B cell (primary cell): ENCODE results near the gene RAB3C. TPM values are rescaled to one million over a fixed set of nuclear protein-coding genes. Genes with fewer than 3 reads are reported as not detected.

Source experiments
- ATAC-seq: fragments of 200-7000 bp; cut with Tn5 transposase; one replicate; pipeline ENCODE4 v1.10.0; 2021; ENCODE audit warnings: low read depth, mild to moderate bottlenecking, moderate number of reproducible peaks, moderate library complexity
- CTCF ChIA-PET: fragments of 350-600 bp; sonication (Branson Sonifier 250); formaldehyde crosslinking; loops from one replicate; lab custom pipeline; 2021; ENCODE audit warnings: antibody characterized with exemption, inconsistent platforms; lab: Charles Lee
- POLR2A ChIA-PET: fragments of 350-600 bp; sonication (Branson Sonifier 250); formaldehyde crosslinking; loops from one replicate; lab custom pipeline; 2021; ENCODE audit warnings: antibody characterized with exemption; lab: Charles Lee
- DNase-seq: peaks from one replicate; pipeline ENCODE4 v3.0.0; 2013
- H2AFZ ChIP-seq: 2 replicates; pipeline ENCODE4 v1.6.1; 2012; ENCODE audit warnings: mild to moderate bottlenecking, low read depth, low read length; ENCODE audit not compliant: insufficient read depth, poor library complexity, severe bottlenecking
- H3K27ac ChIP-seq, 2 donors: 1 replicate in 1 of 2; 2 replicates in 1 of 2; pipeline ENCODE4 v1.5.1; 2012 to 2013; ENCODE audit warnings: low read length in 2 of 2, mild to moderate bottlenecking in 2 of 2, moderate library complexity in 1 of 2
- H3K27me3 ChIP-seq, 4 experiments: fragments of 200-600 bp in 1 of 4; sonication (generic) in 1 of 4; replicated peaks in 1 of 4; 1 replicate in 2 of 4; 2 replicates in 2 of 4; pipeline versions ENCODE4 v1.6.1 to v1.7.0; 2013 to 2016; ENCODE audit warnings: low read length in 3 of 4, mild to moderate bottlenecking in 2 of 4, mixed read lengths in 1 of 4, moderate library complexity in 1 of 4; ENCODE audit not compliant: insufficient read depth in 4 of 4, control insufficient read depth in 3 of 4; ENCODE audit errors: control extremely low read depth in 1 of 4
- H3K36me3 ChIP-seq, 2 experiments: replicated peaks in 1 of 2; 1 replicate in 1 of 2; 2 replicates in 1 of 2; pipeline versions ENCODE4 v1.6.1 to v1.7.1; 2013; ENCODE audit warnings: low read length in 1 of 2; ENCODE audit not compliant: insufficient read depth in 2 of 2, control insufficient read depth in 1 of 2; ENCODE audit errors: control extremely low read depth in 1 of 2, extremely low read depth in 1 of 2
- H3K4me1 ChIP-seq, 2 donors: fragments of 200-600 bp in 1 of 2; sonication (generic) in 1 of 2; 1 replicate in 1 of 2; 2 replicates in 1 of 2; pipeline versions ENCODE4 v1.5.1 to v1.6.1; 2013 to 2017; ENCODE audit warnings: low read length in 2 of 2; ENCODE audit not compliant: control insufficient read depth in 2 of 2, insufficient read depth in 2 of 2
- H3K4me2 ChIP-seq: replicated peaks from 2 replicates; pipeline ENCODE3; 2012; ENCODE audit warnings: mild to moderate bottlenecking, low read depth, low read length; ENCODE audit not compliant: poor library complexity, severe bottlenecking
- H3K4me3 ChIP-seq, 5 experiments: fragments of 200-600 bp in 1 of 5; sonication (generic) in 1 of 5; 1 replicate in 3 of 5; 2 replicates in 2 of 5; pipeline versions ENCODE4 v1.5.1 to v1.7.0; 2011 to 2016; ENCODE audit warnings: low read length in 4 of 5, mild to moderate bottlenecking in 4 of 5, low read depth in 2 of 5, control low read depth in 1 of 5, moderate library complexity in 1 of 5; ENCODE audit not compliant: insufficient read depth in 1 of 5; ENCODE audit errors: control extremely low read depth in 1 of 5, extremely low read depth in 1 of 5
- H3K79me2 ChIP-seq: fragments of 200-600 bp; sonication (generic); one replicate; pipeline ENCODE4 v1.6.0; 2016; ENCODE audit warnings: low read length; ENCODE audit not compliant: control insufficient read depth, insufficient read depth
- H3K9ac ChIP-seq: fragments of 200-600 bp; sonication (generic); 2 replicates; pipeline ENCODE4 v1.6.1; 2017; ENCODE audit warnings: mild to moderate bottlenecking, low read length, moderate library complexity
- H3K9me3 ChIP-seq, 3 donors: one replicate each; pipeline versions ENCODE4 v1.6.1 to v1.7.1; 2013; ENCODE audit warnings: low read length in 2 of 3; ENCODE audit not compliant: control insufficient read depth in 2 of 3, insufficient read depth in 1 of 3; ENCODE audit errors: control extremely low read depth in 1 of 3
- H4K20me1 ChIP-seq: 2 replicates; pipeline ENCODE4 v1.6.0; 2012; ENCODE audit warnings: mild to moderate bottlenecking, low read length; ENCODE audit not compliant: insufficient read depth, control insufficient read depth, poor library complexity, severe bottlenecking
- H3K27ac Mint-ChIP-seq: one replicate; pipeline ENCODE4 v1.8.0; 2021; ENCODE audit warnings: mixed read lengths
- H3K27me3 Mint-ChIP-seq: one replicate; pipeline ENCODE4 v1.8.0; 2021; ENCODE audit warnings: mixed read lengths
- H3K4me1 Mint-ChIP-seq: one replicate; pipeline ENCODE4 v1.8.0; 2021; ENCODE audit warnings: mixed read lengths
- H3K4me3 Mint-ChIP-seq: one replicate; pipeline ENCODE4 v1.8.0; 2021; ENCODE audit warnings: mixed read lengths
- H3K9me3 Mint-ChIP-seq: one replicate; pipeline ENCODE4 v1.8.0; 2022; ENCODE audit warnings: mixed read lengths; ENCODE audit not compliant: insufficient read depth
- EZH2 ChIP-seq: IDR thresholded peaks from 2 replicates; pipeline ENCODE4 v1.6.1; 2012; ENCODE audit warnings: borderline replicate concordance, low read depth, mild to moderate bottlenecking, moderate library complexity, low read length; ENCODE audit not compliant: insufficient read depth, poor library complexity, severe bottlenecking
- WGBS: methylation state at CpG from one replicate; pipeline ENCODE4 v1.1.5; 2013; ENCODE audit warnings: missing lambda C conversion rate; ENCODE audit not compliant: insufficient coverage; 5-methylcytosine and 5-hydroxymethylcytosine counted together
- intact Hi-C: fragments of 100-400 bp; cut with micrococcal nuclease; formaldehyde crosslinking; loops from one replicate; pipeline ENCODE4 v1.10.0; 2022
- polyA plus RNA-seq: library from polyadenylated mRNA; depleted of rRNA; stranded (reverse); fragments of >200 nt; gene quantifications from 2 replicates; pipeline ENCODE4 v1.2.3, GENCODE V29; 2012
- total RNA-seq, 2 donors: library from RNA; stranded (reverse); fragments of 120-200 nt in 1 of 2; gene quantifications; 1 replicate in 1 of 2; 2 replicates in 1 of 2; pipeline versions ENCODE4 v1.2.3 to v1.2.4, GENCODE V29; 2013 to 2022
- TF ChIP-seq, protein P1 (sequence below): fragments of 200-600 bp; IDR thresholded peaks from one replicate; pipeline ENCODE4 v1.8.0; 2022; ENCODE audit warnings: antibody characterized with exemption, mild to moderate bottlenecking

Gene RAB3C
- total and polyA plus RNA-seq, 2 donors (not counting 1 experiment from before 2014, with no cell fraction given): 0.20 to 0.58 TPM

DNA sequence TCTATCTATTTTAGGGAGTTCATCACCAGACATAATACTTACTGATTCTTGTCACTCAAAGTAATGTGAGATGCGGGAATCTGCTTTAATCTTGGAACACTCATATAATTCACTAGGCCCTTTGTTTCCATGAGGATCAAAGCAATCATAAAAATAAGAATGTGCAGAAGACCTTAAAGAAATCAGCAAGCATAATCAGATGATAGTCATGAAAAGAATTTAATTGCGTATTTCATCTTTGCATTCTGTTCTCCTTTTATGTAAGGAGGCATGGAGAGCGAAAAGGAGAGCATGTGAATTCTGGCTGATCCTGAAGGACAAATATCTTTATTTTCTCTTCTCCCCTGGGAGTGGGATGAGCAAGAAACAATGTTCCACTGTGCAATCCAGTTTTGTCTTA lies 128.0 kb downstream of the RAB3C start:
- no peaks in the 10 kb centered on the region for H4K20me1 ChIP-seq
- H3K4me3 ChIP-seq: no peak overlapping the region
- 100% methylated on average over 1 of the region's 3 CpGs for WGBS
- Mint-ChIP-seq H3K27me3 (peaks cover 9% of the 10 kb centered on the region), H3K9me3 (peaks cover 2% of the 10 kb centered on the region), H3K4me3 (no peak overlapping the region), H3K27ac (no peak overlapping the region), H3K4me1 (peaks cover 6% of the 10 kb centered on the region)
- CTCF ChIA-PET: no interaction called here
- POLR2A ChIA-PET: no interaction called here
- H3K9ac ChIP-seq: no peak overlapping the region
- DNase-seq (no peak), ATAC-seq (no peak)
- no peak for TF ChIP-seq EZH2
- TF ChIP-seq, protein P1, sequence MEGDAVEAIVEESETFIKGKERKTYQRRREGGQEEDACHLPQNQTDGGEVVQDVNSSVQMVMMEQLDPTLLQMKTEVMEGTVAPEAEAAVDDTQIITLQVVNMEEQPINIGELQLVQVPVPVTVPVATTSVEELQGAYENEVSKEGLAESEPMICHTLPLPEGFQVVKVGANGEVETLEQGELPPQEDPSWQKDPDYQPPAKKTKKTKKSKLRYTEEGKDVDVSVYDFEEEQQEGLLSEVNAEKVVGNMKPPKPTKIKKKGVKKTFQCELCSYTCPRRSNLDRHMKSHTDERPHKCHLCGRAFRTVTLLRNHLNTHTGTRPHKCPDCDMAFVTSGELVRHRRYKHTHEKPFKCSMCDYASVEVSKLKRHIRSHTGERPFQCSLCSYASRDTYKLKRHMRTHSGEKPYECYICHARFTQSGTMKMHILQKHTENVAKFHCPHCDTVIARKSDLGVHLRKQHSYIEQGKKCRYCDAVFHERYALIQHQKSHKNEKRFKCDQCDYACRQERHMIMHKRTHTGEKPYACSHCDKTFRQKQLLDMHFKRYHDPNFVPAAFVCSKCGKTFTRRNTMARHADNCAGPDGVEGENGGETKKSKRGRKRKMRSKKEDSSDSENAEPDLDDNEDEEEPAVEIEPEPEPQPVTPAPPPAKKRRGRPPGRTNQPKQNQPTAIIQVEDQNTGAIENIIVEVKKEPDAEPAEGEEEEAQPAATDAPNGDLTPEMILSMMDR: no peak
- intact Hi-C loops: no loop called here
- no peak overlapping the region for H3K27ac ChIP-seq
- peaks cover 0 to 3% (median 0%) of the 10 kb centered on the region in 4 experiments for H3K27me3 ChIP-seq
- H3K4me1 ChIP-seq: no peaks in the 10 kb centered on the region
- peaks cover 0 to 9% (median 0%) of the 10 kb centered on the region in 3 donors for H3K9me3 ChIP-seq
- no peak overlapping the region for H2AFZ ChIP-seq
- no peaks in the 10 kb centered on the region for H3K36me3 ChIP-seq
- H3K4me2 ChIP-seq: no peak overlapping the region
- no peaks in the 10 kb centered on the region for H3K79me2 ChIP-seq

DNA sequence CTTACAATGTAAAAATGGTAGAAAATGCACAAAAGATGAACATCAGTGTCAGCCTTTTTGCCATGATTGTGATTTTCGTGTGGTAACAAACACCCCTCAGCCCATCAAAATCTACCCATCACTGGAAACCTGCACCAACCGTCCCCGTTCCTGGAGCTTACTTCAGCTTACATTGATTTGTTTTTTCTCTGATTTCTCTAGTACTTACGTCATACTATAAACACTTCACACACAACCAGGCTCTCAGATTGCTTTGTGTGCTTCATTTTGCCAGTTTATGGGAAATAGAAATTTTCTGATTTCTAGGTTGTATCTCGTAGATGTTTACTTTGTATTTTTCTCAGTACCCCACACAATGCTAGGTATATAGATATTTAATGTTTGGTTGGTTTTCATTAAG lies 129.1 kb downstream of the RAB3C start:
- Histone ChIP-seq H2AFZ (no peak overlapping the region), H3K9ac (no peak overlapping the region), H3K9me3 (peaks cover 0 to 9% (median 0%) of the 10 kb centered on the region in 3 donors), H3K27me3 (peaks cover 0 to 3% (median 0%) of the 10 kb centered on the region in 4 experiments), H3K4me1 (no peaks in the 10 kb centered on the region), H3K36me3 (no peaks in the 10 kb centered on the region), H3K79me2 (no peaks in the 10 kb centered on the region), H4K20me1 (no peaks in the 10 kb centered on the region), H3K4me3 (no peak overlapping the region), H3K4me2 (no peak overlapping the region), H3K27ac (no peak overlapping the region)
- peaks cover 6% of the 10 kb centered on the region for H3K4me1 Mint-ChIP-seq
- H3K4me3 Mint-ChIP-seq: no peak overlapping the region
- WGBS: 100% methylated on average over 2 of the region's 5 CpGs
- H3K9me3 Mint-ChIP-seq: peaks cover 2% of the 10 kb centered on the region
- ChIA-PET CTCF (no interaction called here), POLR2A (no interaction called here)
- H3K27me3 Mint-ChIP-seq: peaks cover 6% of the 10 kb centered on the region
- TF ChIP-seq EZH2: no peak
- TF ChIP-seq, protein P1: no peak
- no peak for DNase-seq
- H3K27ac Mint-ChIP-seq: no peak overlapping the region
- intact Hi-C loops: no loop called here
- ATAC-seq: no peak
